OCI-LY1 (cell line): ENCODE results near the gene CASP8.

Source experiments
- CTCF ChIP-seq: fragments of 200-600 bp; sonication (generic), shearing (Covaris generic); IDR thresholded peaks from 2 replicates; pipeline ENCODE4 v1.5.1; 2017; ENCODE audit warnings: mild to moderate bottlenecking, antibody characterized with exemption, low read length, moderate library complexity, mixed read lengths
- EZH2 ChIP-seq: fragments of 200-600 bp; sonication (generic), shearing (Covaris generic); IDR thresholded peaks from 2 replicates; pipeline ENCODE4 v1.8.0; 2017; ENCODE audit warnings: borderline replicate concordance, mixed run types, mild to moderate bottlenecking, antibody characterized with exemption, low read length, moderate library complexity, mixed read lengths

- TF ChIP-seq CTCF = no peak
- no peak for TF ChIP-seq EZH2
Measured at GRCh38 chr2:201298462-201299052, 38.2 kb downstream of the CASP8 start.
